HepG2 (cell line): ENCODE results near the gene PET100. TPM values are rescaled to one million over a fixed set of nuclear protein-coding genes. Genes with fewer than 3 reads are reported as not detected.

Source experiments
- HOXD1 ChIP-seq: sonication (generic); formaldehyde crosslinking; IDR thresholded peaks from 2 replicates; pipeline ENCODE4 v1.5.0; 2020; ENCODE audit warnings: missing genetic modification reagents
- IKZF1 ChIP-seq: fragments of 450-650 bp; IDR thresholded peaks from 2 replicates; pipeline ENCODE4 v1.7.1; 2016
- NFATC3 ChIP-seq: sonication (generic); formaldehyde crosslinking; IDR thresholded peaks from 2 replicates; pipeline ENCODE4 v1.5.1; 2020; ENCODE audit warnings: mild to moderate bottlenecking, missing genetic modification reagents
- SAP130 ChIP-seq: IDR thresholded peaks from 2 replicates; pipeline ENCODE4 v1.6.1; 2016; ENCODE audit warnings: low read depth
- TEAD2 ChIP-seq: sonication (generic); formaldehyde crosslinking; IDR thresholded peaks from 2 replicates; pipeline ENCODE4 v1.9.0; 2021; ENCODE audit warnings: missing genetic modification reagents
- ZBTB1 ChIP-seq: sonication (generic); formaldehyde crosslinking; IDR thresholded peaks from 2 replicates; pipeline ENCODE4 v1.4.0; 2020; ENCODE audit warnings: missing genetic modification reagents, borderline replicate concordance
- ZNF296 ChIP-seq: sonication (generic); formaldehyde crosslinking; conservative IDR thresholded peaks from 2 replicates; pipeline ENCODE4 v1.5.0; 2020; ENCODE audit warnings: mild to moderate bottlenecking, missing genetic modification reagents
- ZNF510 ChIP-seq: sonication (generic); formaldehyde crosslinking; IDR thresholded peaks from 2 replicates; pipeline ENCODE4 v1.4.0; 2020; ENCODE audit warnings: low read depth, mild to moderate bottlenecking, missing genetic modification reagents
- ZNF775 ChIP-seq: sonication (generic); formaldehyde crosslinking; IDR thresholded peaks from 2 replicates; pipeline ENCODE4 v1.4.0; 2020; ENCODE audit warnings: missing genetic modification reagents, mild to moderate bottlenecking, moderate library complexity, borderline replicate concordance
- ZNF782 ChIP-seq: sonication (generic); formaldehyde crosslinking; IDR thresholded peaks from 2 replicates; pipeline ENCODE4 v1.4.0; 2020; ENCODE audit warnings: missing genetic modification reagents, mild to moderate bottlenecking, borderline replicate concordance
- polyA plus RNA-seq, 8 experiments: library from polyadenylated mRNA; depleted of rRNA in 3 of 8; stranded (reverse) in 7 of 8; unstranded in 1 of 8; fragments of >200 nt; fragmentation: Illumina TruSeq in 4 of 8; extraction: Trizol in 4 of 8; gene quantifications; 2 replicates each; pipeline versions ENCODE4 v1.2.1 to v1.2.3, GENCODE V29; 2011 to 2016; ENCODE audit warnings: low read depth in 4 of 8, missing spikeins in 1 of 8, mixed read lengths in 1 of 8; ENCODE audit not compliant: insufficient read depth in 1 of 8
- total RNA-seq, 5 experiments: library from RNA; depleted of rRNA; stranded (reverse); fragments of >200 nt; fragmentation: Illumina TruSeq; extraction: Trizol; gene quantifications; 2 replicates each; pipeline ENCODE4 v1.2.3, GENCODE V29; 2016; ENCODE audit warnings: low read depth in 1 of 5
- TF ChIP-seq, protein P1 (sequence below): sonication (generic); formaldehyde crosslinking; IDR thresholded peaks from 2 replicates; pipeline ENCODE4 v1.5.0; 2020; ENCODE audit warnings: mild to moderate bottlenecking, missing genetic modification reagents, borderline replicate concordance
- TF ChIP-seq, protein P2 (sequence below): sonication (generic); formaldehyde crosslinking; IDR thresholded peaks from 2 replicates; pipeline ENCODE4 v1.5.1; 2020; ENCODE audit warnings: missing genetic modification reagents, mild to moderate bottlenecking, borderline replicate concordance
- TF ChIP-seq, protein P3 (sequence below): sonication (generic); formaldehyde crosslinking; IDR thresholded peaks from 2 replicates; pipeline ENCODE4 v1.5.1; 2020; ENCODE audit warnings: mild to moderate bottlenecking, missing genetic modification reagents, borderline replicate concordance
- TF ChIP-seq, protein P4 (sequence below): fragments of 450-650 bp; IDR thresholded peaks from 2 replicates; pipeline ENCODE4 v1.6.1; 2017; ENCODE audit warnings: mild to moderate bottlenecking
- TF ChIP-seq, protein P5 (sequence below): sonication (generic); formaldehyde crosslinking; IDR thresholded peaks from 2 replicates; pipeline ENCODE4 v1.4.0; 2020; ENCODE audit warnings: mild to moderate bottlenecking, missing genetic modification reagents

The PET100 gene
- total and polyA plus RNA-seq, 2 of the 13 experiments (the other 11 are each of a cell fraction or from before 2014, with no cell fraction given) = 22.3 to 66.5 TPM

DNA sequence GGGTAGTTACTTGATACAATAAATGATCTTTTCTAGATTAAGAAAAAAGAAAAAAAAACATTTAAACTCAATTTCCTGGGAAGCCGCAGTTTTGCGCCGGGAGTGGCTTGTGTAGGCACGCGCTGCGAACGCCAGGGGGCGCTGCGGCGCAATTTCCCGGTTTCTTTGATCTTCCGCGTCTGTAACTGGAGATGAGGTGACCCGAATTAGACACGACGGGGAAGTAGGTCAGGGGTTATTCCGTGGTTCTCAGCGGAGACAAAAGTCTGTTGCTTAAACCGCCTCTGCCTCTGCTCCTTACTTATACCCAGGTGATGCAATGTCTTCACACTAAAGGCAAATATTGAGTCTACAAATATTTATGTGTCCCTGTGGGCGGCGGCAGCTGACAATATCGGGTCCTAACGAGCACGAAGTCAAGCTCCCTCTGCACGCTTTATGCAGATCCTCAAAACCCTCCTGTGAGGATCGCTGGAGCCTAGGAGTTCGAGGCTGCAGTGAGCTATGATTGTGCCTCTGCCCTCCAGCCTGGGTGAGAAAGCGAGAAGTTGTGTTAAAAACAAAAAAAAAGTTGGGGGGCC lies 22.6 kb downstream of the PET100 start (continued):
- TF ChIP-seq, protein P1, sequence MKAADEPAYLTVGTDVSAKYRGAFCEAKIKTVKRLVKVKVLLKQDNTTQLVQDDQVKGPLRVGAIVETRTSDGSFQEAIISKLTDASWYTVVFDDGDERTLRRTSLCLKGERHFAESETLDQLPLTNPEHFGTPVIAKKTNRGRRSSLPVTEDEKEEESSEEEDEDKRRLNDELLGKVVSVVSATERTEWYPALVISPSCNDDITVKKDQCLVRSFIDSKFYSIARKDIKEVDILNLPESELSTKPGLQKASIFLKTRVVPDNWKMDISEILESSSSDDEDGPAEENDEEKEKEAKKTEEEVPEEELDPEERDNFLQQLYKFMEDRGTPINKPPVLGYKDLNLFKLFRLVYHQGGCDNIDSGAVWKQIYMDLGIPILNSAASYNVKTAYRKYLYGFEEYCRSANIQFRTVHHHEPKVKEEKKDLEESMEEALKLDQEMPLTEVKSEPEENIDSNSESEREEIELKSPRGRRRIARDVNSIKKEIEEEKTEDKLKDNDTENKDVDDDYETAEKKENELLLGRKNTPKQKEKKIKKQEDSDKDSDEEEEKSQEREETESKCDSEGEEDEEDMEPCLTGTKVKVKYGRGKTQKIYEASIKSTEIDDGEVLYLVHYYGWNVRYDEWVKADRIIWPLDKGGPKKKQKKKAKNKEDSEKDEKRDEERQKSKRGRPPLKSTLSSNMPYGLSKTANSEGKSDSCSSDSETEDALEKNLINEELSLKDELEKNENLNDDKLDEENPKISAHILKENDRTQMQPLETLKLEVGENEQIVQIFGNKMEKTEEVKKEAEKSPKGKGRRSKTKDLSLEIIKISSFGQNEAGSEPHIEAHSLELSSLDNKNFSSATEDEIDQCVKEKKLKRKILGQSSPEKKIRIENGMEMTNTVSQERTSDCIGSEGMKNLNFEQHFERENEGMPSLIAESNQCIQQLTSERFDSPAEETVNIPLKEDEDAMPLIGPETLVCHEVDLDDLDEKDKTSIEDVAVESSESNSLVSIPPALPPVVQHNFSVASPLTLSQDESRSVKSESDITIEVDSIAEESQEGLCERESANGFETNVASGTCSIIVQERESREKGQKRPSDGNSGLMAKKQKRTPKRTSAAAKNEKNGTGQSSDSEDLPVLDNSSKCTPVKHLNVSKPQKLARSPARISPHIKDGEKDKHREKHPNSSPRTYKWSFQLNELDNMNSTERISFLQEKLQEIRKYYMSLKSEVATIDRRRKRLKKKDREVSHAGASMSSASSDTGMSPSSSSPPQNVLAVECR (CRISPR knock-in tag) = peak; percentile 67; the same call in 1 of the 2 replicates
- peak; percentile 75 for TF ChIP-seq SAP130 (CRISPR knock-in tag)
- TF ChIP-seq, protein P2, sequence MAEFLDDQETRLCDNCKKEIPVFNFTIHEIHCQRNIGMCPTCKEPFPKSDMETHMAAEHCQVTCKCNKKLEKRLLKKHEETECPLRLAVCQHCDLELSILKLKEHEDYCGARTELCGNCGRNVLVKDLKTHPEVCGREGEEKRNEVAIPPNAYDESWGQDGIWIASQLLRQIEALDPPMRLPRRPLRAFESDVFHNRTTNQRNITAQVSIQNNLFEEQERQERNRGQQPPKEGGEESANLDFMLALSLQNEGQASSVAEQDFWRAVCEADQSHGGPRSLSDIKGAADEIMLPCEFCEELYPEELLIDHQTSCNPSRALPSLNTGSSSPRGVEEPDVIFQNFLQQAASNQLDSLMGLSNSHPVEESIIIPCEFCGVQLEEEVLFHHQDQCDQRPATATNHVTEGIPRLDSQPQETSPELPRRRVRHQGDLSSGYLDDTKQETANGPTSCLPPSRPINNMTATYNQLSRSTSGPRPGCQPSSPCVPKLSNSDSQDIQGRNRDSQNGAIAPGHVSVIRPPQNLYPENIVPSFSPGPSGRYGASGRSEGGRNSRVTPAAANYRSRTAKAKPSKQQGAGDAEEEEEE (CRISPR knock-in tag) = no peak
- TF ChIP-seq ZBTB1 = no peak
- TF ChIP-seq HOXD1 (CRISPR knock-in tag) = no peak
- no peak for TF ChIP-seq ZNF296 (CRISPR knock-in tag)
- peak; percentile 21; the same call in 1 of the 2 replicates for TF ChIP-seq ZNF782 (CRISPR knock-in tag)
- no peak for TF ChIP-seq IKZF1
- TF ChIP-seq, protein P3, sequence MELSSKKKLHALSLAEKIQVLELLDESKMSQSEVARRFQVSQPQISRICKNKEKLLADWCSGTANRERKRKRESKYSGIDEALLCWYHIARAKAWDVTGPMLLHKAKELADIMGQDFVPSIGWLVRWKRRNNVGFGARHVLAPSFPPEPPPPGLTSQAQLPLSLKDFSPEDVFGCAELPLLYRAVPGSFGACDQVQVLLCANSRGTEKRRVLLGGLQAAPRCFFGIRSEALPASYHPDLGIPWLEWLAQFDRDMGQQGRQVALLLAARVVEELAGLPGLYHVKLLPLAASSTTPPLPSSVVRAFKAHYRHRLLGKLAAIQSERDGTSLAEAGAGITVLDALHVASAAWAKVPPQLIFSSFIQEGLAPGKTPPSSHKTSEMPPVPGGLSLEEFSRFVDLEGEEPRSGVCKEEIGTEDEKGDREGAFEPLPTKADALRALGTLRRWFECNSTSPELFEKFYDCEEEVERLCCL (CRISPR knock-in tag) = no peak
- TF ChIP-seq TEAD2 (CRISPR knock-in tag) = no peak
- no peak for TF ChIP-seq NFATC3
- no peak for TF ChIP-seq ZNF775 (CRISPR knock-in tag)
- TF ChIP-seq, protein P4, sequence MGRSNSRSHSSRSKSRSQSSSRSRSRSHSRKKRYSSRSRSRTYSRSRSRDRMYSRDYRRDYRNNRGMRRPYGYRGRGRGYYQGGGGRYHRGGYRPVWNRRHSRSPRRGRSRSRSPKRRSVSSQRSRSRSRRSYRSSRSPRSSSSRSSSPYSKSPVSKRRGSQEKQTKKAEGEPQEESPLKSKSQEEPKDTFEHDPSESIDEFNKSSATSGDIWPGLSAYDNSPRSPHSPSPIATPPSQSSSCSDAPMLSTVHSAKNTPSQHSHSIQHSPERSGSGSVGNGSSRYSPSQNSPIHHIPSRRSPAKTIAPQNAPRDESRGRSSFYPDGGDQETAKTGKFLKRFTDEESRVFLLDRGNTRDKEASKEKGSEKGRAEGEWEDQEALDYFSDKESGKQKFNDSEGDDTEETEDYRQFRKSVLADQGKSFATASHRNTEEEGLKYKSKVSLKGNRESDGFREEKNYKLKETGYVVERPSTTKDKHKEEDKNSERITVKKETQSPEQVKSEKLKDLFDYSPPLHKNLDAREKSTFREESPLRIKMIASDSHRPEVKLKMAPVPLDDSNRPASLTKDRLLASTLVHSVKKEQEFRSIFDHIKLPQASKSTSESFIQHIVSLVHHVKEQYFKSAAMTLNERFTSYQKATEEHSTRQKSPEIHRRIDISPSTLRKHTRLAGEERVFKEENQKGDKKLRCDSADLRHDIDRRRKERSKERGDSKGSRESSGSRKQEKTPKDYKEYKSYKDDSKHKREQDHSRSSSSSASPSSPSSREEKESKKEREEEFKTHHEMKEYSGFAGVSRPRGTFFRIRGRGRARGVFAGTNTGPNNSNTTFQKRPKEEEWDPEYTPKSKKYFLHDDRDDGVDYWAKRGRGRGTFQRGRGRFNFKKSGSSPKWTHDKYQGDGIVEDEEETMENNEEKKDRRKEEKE = no peak
- TF ChIP-seq ZNF510 (CRISPR knock-in tag) = no peak
- TF ChIP-seq, protein P5, sequence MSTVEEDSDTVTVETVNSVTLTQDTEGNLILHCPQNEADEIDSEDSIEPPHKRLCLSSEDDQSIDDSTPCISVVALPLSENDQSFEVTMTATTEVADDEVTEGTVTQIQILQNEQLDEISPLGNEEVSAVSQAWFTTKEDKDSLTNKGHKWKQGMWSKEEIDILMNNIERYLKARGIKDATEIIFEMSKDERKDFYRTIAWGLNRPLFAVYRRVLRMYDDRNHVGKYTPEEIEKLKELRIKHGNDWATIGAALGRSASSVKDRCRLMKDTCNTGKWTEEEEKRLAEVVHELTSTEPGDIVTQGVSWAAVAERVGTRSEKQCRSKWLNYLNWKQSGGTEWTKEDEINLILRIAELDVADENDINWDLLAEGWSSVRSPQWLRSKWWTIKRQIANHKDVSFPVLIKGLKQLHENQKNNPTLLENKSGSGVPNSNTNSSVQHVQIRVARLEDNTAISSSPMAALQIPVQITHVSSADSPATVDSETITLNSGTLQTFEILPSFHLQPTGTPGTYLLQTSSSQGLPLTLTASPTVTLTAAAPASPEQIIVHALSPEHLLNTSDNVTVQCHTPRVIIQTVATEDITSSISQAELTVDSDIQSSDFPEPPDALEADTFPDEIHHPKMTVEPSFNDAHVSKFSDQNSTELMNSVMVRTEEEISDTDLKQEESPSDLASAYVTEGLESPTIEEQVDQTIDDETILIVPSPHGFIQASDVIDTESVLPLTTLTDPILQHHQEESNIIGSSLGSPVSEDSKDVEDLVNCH = no peak
